Measurements from ENCODE around the gene PLXDC2.

PLXDC2 gene

DNA sequence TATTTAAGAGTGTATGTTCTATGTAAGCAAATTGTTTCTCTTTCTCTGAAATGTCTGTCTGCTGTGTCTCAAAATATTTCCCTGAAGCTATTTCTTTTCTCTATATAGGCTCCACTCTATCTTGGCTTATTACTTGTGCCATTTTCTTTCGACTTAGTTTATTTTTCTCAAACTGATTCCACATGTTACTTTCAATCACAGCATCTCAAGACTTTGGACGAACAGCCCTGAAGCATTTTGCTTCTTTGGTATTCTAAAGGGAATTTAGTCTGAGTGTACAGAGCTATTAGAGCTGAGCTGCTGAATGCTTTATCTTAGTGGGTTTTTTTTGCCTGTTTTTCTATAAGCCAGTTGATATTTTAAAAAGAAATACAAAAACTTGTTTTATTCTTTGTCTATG is 95.7 kb downstream of the PLXDC2 start:
- ChIA-PET CTCF (no interaction called here), POLR2A (no interaction called here)
- no peak for DNase-seq (ENCODE audit: extremely low spot score)
- TF ChIP-seq CTBP1 (IDR thresholded peaks at IDR 0.05; ENCODE audit: borderline replicate concordance) (no peak), NFRKB (IDR thresholded peaks at IDR 0.05) (no peak), HDGF (IDR thresholded peaks at IDR 0.05; ENCODE audit: borderline replicate concordance) (no peak), SUZ12 (IDR thresholded peaks at IDR 0.05) (no peak), FOXK2 (IDR thresholded peaks at IDR 0.05) (no peak), L3MBTL2 (conservative IDR thresholded peaks at IDR 0.05) (no peak), FOXA1 (IDR thresholded peaks at IDR 0.05) (no peak), FOXM1 (IDR thresholded peaks at IDR 0.05; ENCODE audit: borderline replicate concordance) (no peak), LEF1 (IDR thresholded peaks at IDR 0.05; ENCODE audit: borderline replicate concordance) (no peak), SP1 (IDR thresholded peaks at IDR 0.05) (no peak), TARDBP (IDR thresholded peaks at IDR 0.05) (no peak), BHLHE40 (IDR thresholded peaks at IDR 0.05; ENCODE audit: borderline replicate concordance) (no peak)
- TF ChIP-seq, protein P1, sequence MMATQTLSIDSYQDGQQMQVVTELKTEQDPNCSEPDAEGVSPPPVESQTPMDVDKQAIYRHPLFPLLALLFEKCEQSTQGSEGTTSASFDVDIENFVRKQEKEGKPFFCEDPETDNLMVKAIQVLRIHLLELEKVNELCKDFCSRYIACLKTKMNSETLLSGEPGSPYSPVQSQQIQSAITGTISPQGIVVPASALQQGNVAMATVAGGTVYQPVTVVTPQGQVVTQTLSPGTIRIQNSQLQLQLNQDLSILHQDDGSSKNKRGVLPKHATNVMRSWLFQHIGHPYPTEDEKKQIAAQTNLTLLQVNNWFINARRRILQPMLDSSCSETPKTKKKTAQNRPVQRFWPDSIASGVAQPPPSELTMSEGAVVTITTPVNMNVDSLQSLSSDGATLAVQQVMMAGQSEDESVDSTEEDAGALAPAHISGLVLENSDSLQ (IDR thresholded peaks at IDR 0.05), result no peak

DNA sequence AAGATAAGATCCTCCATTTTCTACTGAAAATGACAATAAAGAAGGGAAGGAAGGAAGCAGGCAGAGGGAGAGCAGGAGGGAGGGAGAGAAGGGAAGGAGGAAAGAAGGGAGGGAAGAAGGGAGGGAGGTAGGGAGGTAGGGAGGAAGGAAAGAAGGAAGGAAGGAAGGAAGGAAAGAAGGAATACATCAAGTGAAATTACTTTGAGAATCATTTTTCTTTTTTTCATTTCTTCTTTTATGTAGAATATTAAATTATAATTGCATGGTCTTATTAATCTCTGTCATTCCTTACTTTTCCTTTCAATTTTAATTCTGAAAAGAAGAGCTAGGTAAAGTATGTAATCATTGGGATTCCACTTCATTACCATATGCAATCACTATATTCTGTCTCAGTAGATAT is 97.8 kb downstream of the PLXDC2 start:
- no peak for DNase-seq (ENCODE audit: extremely low spot score)
- CTCF ChIA-PET, result no interaction called here
- TF ChIP-seq ARNT (IDR thresholded peaks at IDR 0.05), result no peak
- POLR2A ChIA-PET, result interaction anchor here (0.9 kb wide), 1 partner anchor 488 kb away, joined by 4 read pairs; no protein-coding TSS in a partner anchor

DNA sequence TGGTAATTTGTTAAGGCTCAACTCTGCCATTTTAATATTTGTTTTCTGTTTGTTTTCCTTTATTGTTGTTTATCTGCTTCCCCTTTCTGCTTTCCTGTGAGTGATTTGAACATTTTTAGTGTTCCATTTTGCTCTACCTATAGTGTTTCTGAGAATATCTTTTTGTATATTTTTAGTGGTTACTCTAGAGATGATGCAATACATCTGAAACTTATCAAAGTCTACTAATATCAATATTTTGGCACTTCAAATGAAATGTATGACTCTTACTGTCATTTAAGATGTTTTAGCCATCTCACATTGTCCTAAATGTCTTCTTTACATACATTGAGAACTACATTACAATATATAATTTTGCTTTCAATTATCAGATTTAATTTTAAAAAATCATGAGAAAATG is 98.9 kb downstream of the PLXDC2 start:
- TF ChIP-seq LEF1 (IDR thresholded peaks at IDR 0.05; ENCODE audit: borderline replicate concordance) (no peak), SUZ12 (IDR thresholded peaks at IDR 0.05) (no peak), HDGF (IDR thresholded peaks at IDR 0.05; ENCODE audit: borderline replicate concordance) (no peak)
- DNase-seq (ENCODE audit: extremely low spot score), result no peak
- POLR2A ChIA-PET, result no interaction called here
- CTCF ChIA-PET, result no interaction called here

DNA sequence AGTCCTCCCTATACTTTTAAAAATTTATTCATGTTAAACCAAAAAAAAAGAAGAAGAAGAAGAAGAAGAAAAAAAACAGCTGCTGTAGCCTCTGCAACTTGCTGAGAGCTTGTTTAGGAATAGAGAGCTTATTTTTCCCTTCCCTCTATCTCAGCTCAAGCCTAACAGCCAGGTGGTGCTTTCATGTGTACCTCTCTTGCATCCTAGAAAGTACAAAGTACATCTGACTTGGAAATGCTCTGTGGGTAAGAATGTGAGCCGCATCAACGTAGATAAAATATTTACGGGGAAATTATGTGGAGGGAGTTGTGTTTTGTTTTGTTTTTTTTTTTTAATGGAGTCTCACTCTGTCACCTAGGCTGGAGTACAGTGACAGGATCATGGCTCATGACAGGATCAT is 99.6 kb downstream of the PLXDC2 start:
- no peak for TF ChIP-seq FOXM1 (IDR thresholded peaks at IDR 0.05; ENCODE audit: borderline replicate concordance)
- DNase-seq (ENCODE audit: extremely low spot score), result no peak
- CTCF ChIA-PET, result no interaction called here
- POLR2A ChIA-PET, result no interaction called here

DNA sequence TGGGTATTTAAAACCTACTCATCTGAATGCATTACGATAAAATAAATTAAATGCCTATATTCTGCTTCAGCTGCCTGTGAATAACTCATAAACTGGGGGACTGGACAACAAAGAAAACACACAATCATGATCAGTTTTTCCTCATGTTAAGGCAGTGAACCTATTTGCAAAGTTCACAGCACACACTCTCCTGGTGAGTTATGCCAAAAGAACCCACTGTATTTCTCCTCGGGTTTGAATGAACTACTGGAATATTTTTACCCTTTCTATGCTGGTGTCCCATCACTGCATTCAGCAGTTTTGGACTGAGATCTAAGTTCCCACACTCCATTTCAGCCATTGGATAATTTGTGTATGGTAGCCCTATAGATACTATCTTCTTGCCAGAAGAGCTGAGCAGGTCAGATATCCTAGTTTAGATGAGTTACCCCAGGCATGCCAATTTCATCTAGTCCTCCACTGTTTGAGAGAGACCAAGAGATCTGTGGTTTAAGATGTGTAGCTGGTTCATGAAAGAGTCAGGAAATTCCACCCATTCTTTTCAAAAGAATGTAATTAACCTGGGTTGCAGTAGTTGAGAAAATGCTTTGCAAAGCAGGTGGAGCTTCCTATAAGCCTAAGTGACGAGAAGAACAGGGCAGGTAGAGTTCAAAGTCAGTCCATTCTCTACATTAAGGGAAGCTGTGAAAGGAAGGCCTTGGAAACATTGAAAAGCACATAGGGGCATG is 101.7 kb downstream of the PLXDC2 start:
- POLR2A ChIA-PET, result no interaction called here
- no peak for DNase-seq (ENCODE audit: extremely low spot score)
- CTCF ChIA-PET, result no interaction called here
- TF ChIP-seq SUZ12 (IDR thresholded peaks at IDR 0.05) (no peak), HDGF (IDR thresholded peaks at IDR 0.05; ENCODE audit: borderline replicate concordance) (no peak), FOXK2 (IDR thresholded peaks at IDR 0.05) (no peak), SP1 (IDR thresholded peaks at IDR 0.05) (no peak), ELF4 (IDR thresholded peaks at IDR 0.05) (no peak), FOXA1 (IDR thresholded peaks at IDR 0.05) (no peak), BHLHE40 (IDR thresholded peaks at IDR 0.05; ENCODE audit: borderline replicate concordance) (no peak), TARDBP (IDR thresholded peaks at IDR 0.05) (no peak), CTBP1 (IDR thresholded peaks at IDR 0.05; ENCODE audit: borderline replicate concordance) (no peak), L3MBTL2 (conservative IDR thresholded peaks at IDR 0.05) (no peak), ARNT (IDR thresholded peaks at IDR 0.05) (no peak), LEF1 (IDR thresholded peaks at IDR 0.05; ENCODE audit: borderline replicate concordance) (no peak), NFRKB (IDR thresholded peaks at IDR 0.05) (no peak), FOXM1 (IDR thresholded peaks at IDR 0.05; ENCODE audit: borderline replicate concordance) (no peak), ZNF384 (IDR thresholded peaks at IDR 0.05) (no peak)
- TF ChIP-seq, protein P1 (IDR thresholded peaks at IDR 0.05), result no peak

DNA sequence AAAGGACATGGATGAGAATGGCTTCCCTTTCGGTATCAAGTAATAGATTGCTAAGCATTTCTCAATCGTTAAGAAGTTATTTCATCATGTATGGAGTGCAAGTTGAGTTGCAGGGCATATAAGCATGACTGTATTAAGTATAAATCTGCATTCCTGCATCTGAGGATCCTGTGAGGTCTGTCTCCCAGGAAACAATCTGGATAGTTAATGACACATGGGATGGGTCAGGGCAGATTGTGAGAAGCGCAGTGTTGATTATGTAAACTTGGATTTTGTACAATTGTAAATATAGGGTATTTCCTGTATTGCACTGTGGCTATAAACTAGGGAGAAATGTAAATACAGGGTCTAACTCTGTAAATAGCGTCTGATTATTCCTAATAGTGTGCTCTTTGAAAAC is 102.6 kb downstream of the PLXDC2 start:
- no peak for DNase-seq (ENCODE audit: extremely low spot score)
- CTCF ChIA-PET, result no interaction called here
- no peak for TF ChIP-seq NFRKB (IDR thresholded peaks at IDR 0.05)
- no peak for TF ChIP-seq SUZ12 (IDR thresholded peaks at IDR 0.05)
- no peak for TF ChIP-seq HDGF (IDR thresholded peaks at IDR 0.05; ENCODE audit: borderline replicate concordance)
- TF ChIP-seq FOXM1 (IDR thresholded peaks at IDR 0.05; ENCODE audit: borderline replicate concordance), result no peak
- no peak for TF ChIP-seq CTBP1 (IDR thresholded peaks at IDR 0.05; ENCODE audit: borderline replicate concordance)
- TF ChIP-seq TARDBP (IDR thresholded peaks at IDR 0.05), result no peak
- no peak for TF ChIP-seq ZNF384 (IDR thresholded peaks at IDR 0.05)
- TF ChIP-seq BHLHE40 (IDR thresholded peaks at IDR 0.05; ENCODE audit: borderline replicate concordance), result no peak
- TF ChIP-seq FOXA1 (IDR thresholded peaks at IDR 0.05), result no peak
- no peak for TF ChIP-seq SP1 (IDR thresholded peaks at IDR 0.05)
- no peak for TF ChIP-seq ARNT (IDR thresholded peaks at IDR 0.05)
- TF ChIP-seq ELF4 (IDR thresholded peaks at IDR 0.05), result no peak
- TF ChIP-seq, protein P1 (IDR thresholded peaks at IDR 0.05), result no peak
- TF ChIP-seq FOXK2 (IDR thresholded peaks at IDR 0.05), result no peak
- TF ChIP-seq L3MBTL2 (conservative IDR thresholded peaks at IDR 0.05), result no peak
- TF ChIP-seq LEF1 (IDR thresholded peaks at IDR 0.05; ENCODE audit: borderline replicate concordance), result no peak
- POLR2A ChIA-PET, result no interaction called here

DNA sequence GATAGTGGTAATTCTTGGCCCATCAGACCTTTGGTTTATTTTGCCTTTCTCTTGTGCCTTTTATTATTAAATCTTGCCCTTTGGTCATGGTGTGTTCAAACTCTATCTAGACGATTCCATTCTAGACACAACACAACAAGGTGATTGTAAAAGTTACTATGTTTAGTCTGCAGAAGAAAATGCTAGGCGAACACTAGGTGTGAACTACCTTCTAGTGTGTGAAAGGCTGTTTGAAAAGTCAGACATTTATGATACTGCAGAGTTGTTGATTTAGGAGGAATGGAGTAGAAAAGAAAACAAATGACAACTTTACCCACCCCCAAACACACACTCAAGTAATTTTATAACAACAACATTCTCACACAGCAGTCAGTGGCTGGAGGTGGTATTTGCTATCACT is 103.4 kb downstream of the PLXDC2 start:
- POLR2A ChIA-PET, result no interaction called here

More for the DNA sequence above, 103.4 kb downstream of the PLXDC2 start:
- no peak for DNase-seq (ENCODE audit: extremely low spot score)
- TF ChIP-seq CTBP1 (IDR thresholded peaks at IDR 0.05; ENCODE audit: borderline replicate concordance) (no peak), SP1 (IDR thresholded peaks at IDR 0.05) (no peak), SUZ12 (IDR thresholded peaks at IDR 0.05) (no peak), ZNF384 (IDR thresholded peaks at IDR 0.05) (no peak), LEF1 (IDR thresholded peaks at IDR 0.05; ENCODE audit: borderline replicate concordance) (no peak), ARNT (IDR thresholded peaks at IDR 0.05) (no peak), FOXK2 (IDR thresholded peaks at IDR 0.05) (no peak), FOXM1 (IDR thresholded peaks at IDR 0.05; ENCODE audit: borderline replicate concordance) (no peak), ELF4 (IDR thresholded peaks at IDR 0.05) (no peak), HDGF (IDR thresholded peaks at IDR 0.05; ENCODE audit: borderline replicate concordance) (no peak), NFRKB (IDR thresholded peaks at IDR 0.05) (no peak), FOXA1 (IDR thresholded peaks at IDR 0.05) (no peak), TARDBP (IDR thresholded peaks at IDR 0.05) (no peak), L3MBTL2 (conservative IDR thresholded peaks at IDR 0.05) (no peak)
- TF ChIP-seq, protein P1 (IDR thresholded peaks at IDR 0.05), result no peak
- CTCF ChIA-PET, result no interaction called here
